ENCODE results near the gene IAH1.
"Not testable (repeated sequence)": the region's sequence is repeated elsewhere in the genome, so short reads cannot be mapped to it uniquely, and the experiment has no call there.

Gene IAH1

GRCh38 chr2:9473308-9473984 is 905 bp upstream of the IAH1 start:
- peak in 3 of 56 donors; percentile 29 to 52 (median 39) for DNase-seq

- DNase-seq: peak in 39 of 56 donors; percentile 13 to 73 (median 50)
These were observed 378 bp upstream of the IAH1 start for GRCh38 chr2:9473985-9474360.

- DNase-seq: no peak
These were observed 3.6 kb downstream of the IAH1 start for GRCh38 chr2:9477914-9478313.

GRCh38 chr2:9478526-9478925 is 4.2 kb downstream of the IAH1 start:
- no peak for DNase-seq

- DNase-seq: no peak
These were observed 5.8 kb downstream of the IAH1 start for GRCh38 chr2:9480157-9480556.

- DNase-seq: no peak
These were observed 8.8 kb downstream of the IAH1 start for GRCh38 chr2:9483107-9483506.

- DNase-seq: no peak
These were observed 10.2 kb downstream of the IAH1 start for GRCh38 chr2:9484533-9484932.

- no peak for DNase-seq
These were observed 14.5 kb downstream of the IAH1 start for GRCh38 chr2:9488583-9489547.

- no peak for DNase-seq
These were observed 16.4 kb downstream of the IAH1 start for GRCh38 chr2:9490789-9491188.

- DNase-seq: no peak
These were observed 18.6 kb downstream of the IAH1 start for GRCh38 chr2:9492927-9493326.

- DNase-seq: no peak
These were observed 19.1 kb downstream of the IAH1 start for GRCh38 chr2:9493478-9493877.

- DNase-seq: no peak
These were observed 19.7 kb downstream of the IAH1 start for GRCh38 chr2:9494081-9494480.

GRCh38 chr2:9497017-9497416 is 22.7 kb downstream of the IAH1 start:
- DNase-seq: no peak

GRCh38 chr2:9498210-9498609 is 23.9 kb downstream of the IAH1 start:
- no peak for DNase-seq

- DNase-seq: no peak
These were observed 34.6 kb downstream of the IAH1 start for GRCh38 chr2:9508931-9509330.

- not testable (repeated sequence) for DNase-seq
These were observed 39.6 kb downstream of the IAH1 start for GRCh38 chr2:9513946-9514345.

GRCh38 chr2:9517118-9517782 is 42.9 kb downstream of the IAH1 start:
- DNase-seq: no peak

GRCh38 chr2:9518163-9518562 is 43.8 kb downstream of the IAH1 start:
- no peak for DNase-seq

GRCh38 chr2:9518780-9519179 is 44.4 kb downstream of the IAH1 start:
- DNase-seq: no peak

- DNase-seq: no peak
These were observed 44.9 kb downstream of the IAH1 start for GRCh38 chr2:9519250-9519649.

GRCh38 chr2:9524291-9524690 is 49.9 kb downstream of the IAH1 start:
- no peak for DNase-seq

- DNase-seq: peak in 2 of 56 donors; percentile 9 to 14
These were observed 50.9 kb downstream of the IAH1 start for GRCh38 chr2:9525266-9525665.
